K562 (cell line): ENCODE results near the gene MAN2B1. TPM values are rescaled to one million over a fixed set of nuclear protein-coding genes. Genes with fewer than 3 reads are reported as not detected.

Experiments used
- ASH1L ChIP-seq: fragments of 450-650 bp; IDR thresholded peaks from 2 replicates; pipeline ENCODE4 v1.6.1; 2018; ENCODE audit warnings: borderline replicate concordance, mild to moderate bottlenecking, low read depth; ENCODE audit not compliant: partially characterized antibody
- KLF16 ChIP-seq: IDR thresholded peaks from 2 replicates; pipeline ENCODE4 v1.6.1; 2016; ENCODE audit warnings: antibody characterized with exemption
- KLF6 ChIP-seq: fragments of 250-450 bp; sonication (Bioruptor Pico); IDR thresholded peaks from 2 replicates; pipeline ENCODE4 v1.4.0; 2020; ENCODE audit warnings: mild to moderate bottlenecking, moderate library complexity, borderline replicate concordance
- MCM3 ChIP-seq: fragments of 450-650 bp; IDR thresholded peaks from 2 replicates; pipeline ENCODE4 v1.6.1; 2016
- MXI1 ChIP-seq: IDR thresholded peaks from 2 replicates; pipeline ENCODE4 v1.6.1; 2011; ENCODE audit warnings: low read depth, mild to moderate bottlenecking, improper control_type of control experiment, low read length
- REST ChIP-seq, 2 experiments: fragments of 450-650 bp; formaldehyde crosslinking in 1 of 2; IDR thresholded peaks; 2 replicates each; pipeline versions ENCODE4 v1.4.0 to v1.6.1; 2014 to 2020; ENCODE audit warnings: mild to moderate bottlenecking in 2 of 2, borderline replicate concordance in 1 of 2, low read depth in 1 of 2
- SP1 ChIP-seq: sonication (generic); formaldehyde crosslinking; IDR thresholded peaks from 2 replicates; pipeline ENCODE4 v1.8.1; 2022; ENCODE audit warnings: mild to moderate bottlenecking, missing genetic modification reagents
- TAF9B ChIP-seq: fragments of 450-650 bp; IDR thresholded peaks from 2 replicates; pipeline ENCODE4 v1.6.1; 2018; ENCODE audit warnings: mild to moderate bottlenecking; ENCODE audit not compliant: partially characterized antibody
- YY1 ChIP-seq, 3 experiments: IDR thresholded peaks; 2 replicates each; pipeline ENCODE4 v1.6.1; 2011; ENCODE audit warnings: low read length in 2 of 3, mild to moderate bottlenecking in 2 of 3, moderate library complexity in 2 of 3, borderline replicate concordance in 1 of 3, control low read depth in 1 of 3, low read depth in 1 of 3; ENCODE audit not compliant: insufficient read depth in 3 of 3, insufficient replicate concordance in 2 of 3, control insufficient read depth in 1 of 3, insufficient read length in 1 of 3; ENCODE audit errors: extremely low read depth in 1 of 3
- ZNF512 ChIP-seq: IDR thresholded peaks from 2 replicates; pipeline ENCODE4 v1.6.1; 2016; ENCODE audit warnings: missing genetic modification characterization, missing compliant biosample characterization
- ZNF740 ChIP-seq, 3 experiments: fragments of 200-800 bp in 1 of 3; sonication (Bioruptor generic) in 1 of 3; sonication (generic) in 1 of 3; formaldehyde crosslinking in 1 of 3; IDR thresholded peaks; 2 replicates each; pipeline versions ENCODE4 v1.6.1 to v1.8.0; 2016 to 2022; ENCODE audit warnings: mild to moderate bottlenecking in 2 of 3, missing compliant biosample characterization in 2 of 3, missing genetic modification characterization in 2 of 3, missing genetic modification reagents in 1 of 3
- polyA plus RNA-seq, 8 experiments: library from polyadenylated mRNA; depleted of rRNA in 4 of 8; stranded (reverse) in 5 of 8; unstranded in 3 of 8; fragments of >200 nt; fragmentation: Nextera tagmentation in 2 of 8; fragmentation: Illumina TruSeq in 1 of 8; extraction: Ambion mirVana in 2 of 8; extraction: Trizol in 1 of 8; gene quantifications; 2 replicates each; pipeline versions ENCODE4 v1.2.1 to v1.2.3, GENCODE V29; 2011 to 2014; ENCODE audit warnings: inconsistent platforms in 1 of 8, missing spikeins in 1 of 8
- total RNA-seq, 7 experiments: library from RNA; depleted of rRNA in 6 of 7; stranded (reverse); fragments of >200 nt in 6 of 7; fragmentation: Illumina TruSeq in 2 of 7; extraction: Trizol in 2 of 7; gene quantifications; 2 replicates each; pipeline versions ENCODE4 v1.2.1 to v1.2.3, GENCODE V29; 2011 to 2021; ENCODE audit warnings: low replicate concordance in 1 of 7

Gene MAN2B1
- total and polyA plus RNA-seq, 9 of the 15 experiments (the other 6 are each of a cell fraction or from before 2014, with no cell fraction given), result 0.59 to 33.8 (median 11.4) TPM

- TF ChIP-seq YY1 (IDR thresholded peaks at IDR 0.05; ENCODE audit: borderline replicate concordance in 1 of 3, control insufficient read depth in 1 of 3, extremely low read depth in 1 of 3, insufficient read depth in 3 of 3, insufficient read length in 1 of 3, insufficient replicate concordance in 2 of 3, low read depth in 1 of 3, low read length in 2 of 3) (peak; percentile 80 to 97 (median 95)), ASH1L (no peak), SP1 (CRISPR knock-in tag) (peak; percentile 77), KLF6 (CRISPR knock-in tag) (0 out of 2 replicates have a peak, but pooled peaks have one; percentile 29), KLF16 (peak; percentile 73; the same call in 1 of the 2 replicates), ZNF740 (CRISPR knock-in tag; IDR thresholded peaks at IDR 0.05) (no peak), ZNF740 (tag; IDR thresholded peaks at IDR 0.05) (no peak), MXI1 (no peak), MCM3 (no peak), ZNF512 (no peak), REST (IDR thresholded peaks at IDR 0.05; ENCODE audit: borderline replicate concordance) (peak; percentile 78), REST (CRISPR knock-in tag; IDR thresholded peaks at IDR 0.05; ENCODE audit: low read depth) (peak; percentile 83), TAF9B (no peak)
These were observed 14.8 kb upstream of the MAN2B1 start, which contains the start of gene DHPS (continued) for GRCh38 chr19:12681074-12681987.
